ENCODE data around the gene DAB2IP. TPM values are rescaled to one million over a fixed set of nuclear protein-coding genes. Genes with fewer than 3 reads are reported as not detected.

Gene DAB2IP
- total RNA-seq, 1 experiment from 2014 or later: 31.0 TPM

- H3K27ac ChIP-seq (ENCODE audit: low read depth, low read length): no peak overlapping the region
- DNase-seq (ENCODE audit: low read depth, low spot score): no peak
- H2AFZ ChIP-seq (ENCODE audit: low read depth, low read length, poor library complexity, severe bottlenecking): no peak overlapping the region
- peaks cover 4 to 8% of the 10 kb centered on the region in 2 experiments; a peak in 3 of 4 replicates for H3K36me3 ChIP-seq (ENCODE audit: control insufficient read depth in 1 of 2, insufficient read depth in 2 of 2, low read length in 2 of 2)
- no peaks in the 10 kb centered on the region for H4K20me1 ChIP-seq (ENCODE audit: insufficient read depth)
- no peaks in the 10 kb centered on the region for H3K27me3 ChIP-seq (ENCODE audit: insufficient read depth, low read length)
- POLR2A ChIA-PET: no interaction called here
- BruUV-seq (replicated peaks): no TSS peak
- H3K4me1 ChIP-seq (ENCODE audit: control insufficient read depth in 1 of 2, insufficient read depth in 2 of 2, low read length in 2 of 2): peaks cover 0 to 9% of the 10 kb centered on the region in 2 experiments; a peak in 1 of 4 replicates
- no peak overlapping the region for H3K4me3 ChIP-seq (replicated peaks in 1 of 2; ENCODE audit: low read depth in 1 of 2, low read length in 2 of 2)
- RAD21 ChIA-PET (ENCODE audit: low non-redundant PET in 1 of 2, low total read pairs in 2 of 2, uncharacterized antibody in 2 of 2, unreplicated experiment in 2 of 2): no interaction called here
- no peak for TF ChIP-seq ZNF274 (IDR thresholded peaks at IDR 0.05; ENCODE audit: low read depth, low read length)
- TF ChIP-seq SIN3A (IDR thresholded peaks at IDR 0.05; ENCODE audit: low read depth): no peak
- TF ChIP-seq EZH2 (IDR thresholded peaks at IDR 0.05): no peak
- TF ChIP-seq EGR1 (IDR thresholded peaks at IDR 0.05; ENCODE audit: low read depth): no peak
- no peak for TF ChIP-seq FOSL1 (IDR thresholded peaks at IDR 0.05; ENCODE audit: low read depth)
- TF ChIP-seq JUND (IDR thresholded peaks at IDR 0.05): no peak
- TF ChIP-seq ZBTB33 (IDR thresholded peaks at IDR 0.05; ENCODE audit: extremely low read depth, insufficient replicate concordance, low read length): no peak
- H3K9me3 ChIP-seq (ENCODE audit: control insufficient read depth in 1 of 2, insufficient read depth in 1 of 2, low read depth in 1 of 2, low read length in 2 of 2): no peaks in the 10 kb centered on the region
- no peak overlapping the region for H3K9ac ChIP-seq (ENCODE audit: low read length)
- H3K9me2 ChIP-seq (ENCODE audit: insufficient read depth): no peaks in the 10 kb centered on the region
- no peak overlapping the region for H3K4me2 ChIP-seq (ENCODE audit: low read length)
- no peaks in the 10 kb centered on the region; the same call in 1 of the 2 replicates for H3K79me2 ChIP-seq (ENCODE audit: insufficient read depth, low read length)
- no peak for ATAC-seq
- CTCF ChIA-PET: no interaction called here
- intact Hi-C loops (cut with micrococcal nuclease): no loop called here
Observed at GRCh38 chr9:121758693-121759092, 107.3 kb downstream of the DAB2IP start.

- no TSS peak for BruUV-seq (replicated peaks)
- Histone ChIP-seq H2AFZ (ENCODE audit: low read depth, low read length, poor library complexity, severe bottlenecking) (no peak overlapping the region), H3K4me2 (ENCODE audit: low read length) (no peak overlapping the region), H3K36me3 (ENCODE audit: control insufficient read depth in 1 of 2, insufficient read depth in 2 of 2, low read length in 2 of 2) (peaks cover 4 to 8% of the 10 kb centered on the region in 2 experiments; a peak in 3 of 4 replicates), H3K4me1 (ENCODE audit: control insufficient read depth in 1 of 2, insufficient read depth in 2 of 2, low read length in 2 of 2) (peaks cover 9 to 22% of the 10 kb centered on the region in 2 experiments), H3K79me2 (ENCODE audit: insufficient read depth, low read length) (no peaks in the 10 kb centered on the region), H3K9me2 (ENCODE audit: insufficient read depth) (no peaks in the 10 kb centered on the region), H3K4me3 (replicated peaks in 1 of 2; ENCODE audit: low read depth in 1 of 2, low read length in 2 of 2) (no peak overlapping the region), H3K9me3 (ENCODE audit: control insufficient read depth in 1 of 2, insufficient read depth in 1 of 2, low read depth in 1 of 2, low read length in 2 of 2) (no peaks in the 10 kb centered on the region), H3K27me3 (ENCODE audit: insufficient read depth, low read length) (no peaks in the 10 kb centered on the region), H3K27ac (ENCODE audit: low read depth, low read length) (no peak overlapping the region), H3K9ac (ENCODE audit: low read length) (no peak overlapping the region), H4K20me1 (ENCODE audit: insufficient read depth) (no peaks in the 10 kb centered on the region)
- intact Hi-C loops (cut with micrococcal nuclease): no loop called here
- POLR2A ChIA-PET: no interaction called here
- RAD21 ChIA-PET (ENCODE audit: low non-redundant PET in 1 of 2, low total read pairs in 2 of 2, uncharacterized antibody in 2 of 2, unreplicated experiment in 2 of 2): no interaction called here
- CTCF ChIA-PET: no interaction called here
- no peak for DNase-seq (ENCODE audit: low read depth, low spot score)
- ATAC-seq: no peak
- no peak for TF ChIP-seq TCF7L2 (IDR thresholded peaks at IDR 0.05; ENCODE audit: borderline replicate concordance, extremely low read depth, insufficient read depth, insufficient read length)
- no peak for TF ChIP-seq ZBTB33 (IDR thresholded peaks at IDR 0.05; ENCODE audit: extremely low read depth, insufficient replicate concordance, low read length)
- no peak for TF ChIP-seq EGR1 (IDR thresholded peaks at IDR 0.05; ENCODE audit: low read depth)
- no peak for TF ChIP-seq ZFX (IDR thresholded peaks at IDR 0.05)
- TF ChIP-seq ATF3 (IDR thresholded peaks at IDR 0.05): no peak
- TF ChIP-seq REST (IDR thresholded peaks at IDR 0.05; ENCODE audit: low read depth): no peak
- TF ChIP-seq POLR2A (IDR thresholded peaks at IDR 0.05; ENCODE audit: borderline replicate concordance, extremely low read depth, insufficient read depth, insufficient read length): no peak
- no peak for TF ChIP-seq CBX3 (IDR thresholded peaks at IDR 0.05; ENCODE audit: low read depth)
- TF ChIP-seq ZNF274 (IDR thresholded peaks at IDR 0.05; ENCODE audit: low read depth, low read length): no peak
Observed at GRCh38 chr9:121759996-121760395, 108.6 kb downstream of the DAB2IP start.

Data from HCT116 (cell line).